NCI-H69 (cell line): ENCODE measurements around the gene BRD9.
"Not testable (repeated sequence)": the region's sequence is repeated elsewhere in the genome, so short reads cannot be mapped to it uniquely, and the experiment has no call there.

ENCODE experiments used
- DNase-seq: peaks from one replicate; lab custom pipeline; 2025; lab: John Stamatoyannopoulos, UW

The BRD9 gene

DNA sequence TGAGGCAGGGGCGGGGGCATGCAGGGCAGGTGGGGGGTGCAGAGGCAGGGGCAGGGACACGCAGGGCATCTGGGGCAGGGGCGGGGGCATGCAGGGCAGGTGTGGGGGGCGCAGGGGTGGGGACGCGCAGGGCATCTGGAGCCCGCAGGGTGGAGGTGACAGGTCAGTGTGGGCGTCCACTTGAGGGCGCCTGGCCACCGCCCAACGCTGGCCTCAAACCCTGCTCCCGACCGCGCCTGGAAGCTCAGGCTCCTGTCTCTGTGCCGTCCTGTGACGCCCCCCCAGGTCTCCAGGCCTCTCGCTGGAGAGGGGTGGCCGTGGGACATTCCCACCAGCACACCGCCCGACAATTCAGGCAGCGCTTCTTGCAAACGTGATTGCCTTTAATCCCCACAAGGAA is 48.7 kb downstream of the BRD9 start:
- not testable (repeated sequence) for DNase-seq

DNA sequence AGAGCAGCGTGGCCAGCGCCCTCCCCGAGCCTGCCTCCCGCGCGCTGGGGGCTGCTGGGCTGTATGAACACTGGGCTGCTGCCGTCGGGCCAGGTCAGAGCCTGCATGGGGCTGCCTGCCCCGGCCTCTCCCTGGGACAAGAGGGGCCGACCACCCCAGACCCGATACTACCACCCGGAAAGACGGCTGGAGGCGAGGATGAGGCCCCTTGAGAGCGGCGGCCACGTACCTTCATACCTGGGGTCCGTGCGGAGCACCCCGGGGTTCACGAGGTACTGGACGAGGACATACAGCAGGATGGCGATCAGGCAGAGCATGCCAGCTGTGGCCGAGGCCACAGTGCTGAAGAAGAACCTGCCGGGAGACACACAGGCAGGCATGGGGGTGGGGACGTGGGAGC is 49.2 kb downstream of the BRD9 start:
- DNase-seq: not testable (repeated sequence)

DNA sequence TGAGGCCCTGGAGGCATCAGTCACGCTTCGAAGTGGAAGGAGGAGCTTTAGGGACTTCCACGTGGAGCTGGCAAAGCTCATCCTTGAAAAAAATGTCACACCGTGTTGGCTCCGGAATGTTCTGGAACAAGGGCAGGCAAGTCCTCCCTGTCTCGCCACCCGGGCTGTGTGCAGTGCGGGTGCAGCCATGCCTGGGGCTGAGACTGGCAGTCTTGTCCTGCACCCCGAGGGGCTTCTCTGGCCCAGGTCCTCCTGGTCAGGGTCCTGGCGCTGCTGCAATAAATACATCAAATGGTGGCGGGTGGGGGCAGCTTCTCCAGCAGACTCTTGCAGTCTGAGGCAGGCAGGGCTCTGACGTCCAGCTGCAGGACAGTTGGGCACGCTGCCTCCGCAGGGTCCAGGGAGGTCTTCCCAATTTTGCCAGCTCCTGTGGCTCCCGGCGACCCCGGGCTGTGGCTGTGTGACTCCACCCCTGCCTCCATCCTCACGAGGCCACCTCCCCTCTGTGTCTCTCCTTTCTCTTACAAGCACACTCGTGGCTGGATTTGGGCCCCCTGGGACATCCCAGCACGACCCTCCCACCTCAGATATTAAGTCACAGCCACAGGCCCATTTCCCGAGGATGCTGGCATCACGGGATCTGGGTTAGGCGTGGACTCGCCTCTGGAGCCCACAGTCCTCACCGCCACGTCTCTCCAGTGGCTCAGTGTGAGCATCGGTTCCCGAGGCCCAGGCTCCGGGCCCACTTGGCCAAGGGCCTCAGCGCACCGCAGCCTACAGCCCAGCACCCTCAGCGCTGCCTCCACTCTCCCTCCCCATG is 50.0 kb downstream of the BRD9 start:
- DNase-seq: not testable (repeated sequence)

DNA sequence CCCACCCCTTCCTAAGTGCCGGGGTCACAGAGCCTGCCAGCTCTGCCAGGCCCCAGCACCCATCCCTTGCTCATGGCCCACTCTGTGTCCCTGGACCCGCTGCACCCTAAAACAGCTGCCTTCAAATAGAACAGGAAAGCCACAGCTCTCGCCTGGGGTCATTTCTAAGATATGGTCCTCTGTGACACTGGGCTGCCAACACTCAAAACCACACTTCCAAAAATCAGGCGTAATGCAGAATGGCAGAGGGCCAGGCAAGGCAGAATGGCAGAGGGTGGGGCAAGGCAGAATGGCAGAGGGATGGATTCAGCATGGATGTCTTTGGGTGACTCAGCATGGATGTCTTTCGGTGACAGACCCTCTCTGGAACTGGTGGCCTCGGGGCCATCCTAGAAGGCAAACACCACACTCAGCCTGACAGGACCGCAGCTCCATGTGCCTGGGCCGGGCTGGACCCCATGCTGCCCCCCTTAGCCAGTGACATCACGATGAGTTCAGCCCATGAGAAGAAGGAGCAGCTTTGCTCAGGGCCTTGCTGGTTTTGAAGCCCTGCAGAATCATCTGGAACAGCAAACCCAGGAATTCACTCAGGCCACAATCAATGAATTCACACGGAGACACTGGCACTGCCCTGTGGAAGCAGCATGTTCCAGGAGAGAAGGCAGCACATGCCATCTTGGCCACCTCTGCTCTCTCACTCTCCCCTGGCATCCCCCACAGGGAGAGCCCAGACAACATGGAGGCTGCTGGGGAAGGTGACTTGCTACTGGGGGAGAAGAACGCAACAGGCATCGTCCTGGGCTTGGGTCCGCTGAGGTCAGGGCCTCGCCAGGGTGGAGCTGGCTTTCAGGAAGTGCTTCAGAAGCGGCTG is 50.8 kb downstream of the BRD9 start:
- DNase-seq: not testable (repeated sequence)

DNA sequence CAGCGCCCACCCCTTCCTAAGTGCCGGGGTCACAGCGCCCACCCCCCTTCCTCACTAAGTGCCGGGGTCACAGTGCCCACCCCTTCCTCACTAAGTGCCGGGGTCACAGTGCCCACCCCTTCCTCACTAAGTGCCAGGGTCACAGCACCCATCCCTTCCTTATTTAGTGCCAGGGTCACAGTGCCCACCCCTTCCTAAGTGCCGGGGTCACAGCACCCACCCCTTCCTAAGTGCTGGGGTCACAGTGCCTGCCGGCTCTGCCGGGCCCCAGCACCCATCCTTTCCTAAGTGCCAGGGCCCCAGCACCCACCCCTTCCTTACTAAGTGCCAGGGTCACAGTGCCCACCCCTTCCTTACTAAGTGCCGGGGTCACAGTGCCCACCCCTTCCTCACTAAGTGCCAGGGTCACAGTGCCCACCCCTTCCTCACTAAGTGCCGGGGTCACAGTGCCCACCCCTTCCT is 51.6 kb downstream of the BRD9 start:
- not testable (repeated sequence) for DNase-seq

DNA sequence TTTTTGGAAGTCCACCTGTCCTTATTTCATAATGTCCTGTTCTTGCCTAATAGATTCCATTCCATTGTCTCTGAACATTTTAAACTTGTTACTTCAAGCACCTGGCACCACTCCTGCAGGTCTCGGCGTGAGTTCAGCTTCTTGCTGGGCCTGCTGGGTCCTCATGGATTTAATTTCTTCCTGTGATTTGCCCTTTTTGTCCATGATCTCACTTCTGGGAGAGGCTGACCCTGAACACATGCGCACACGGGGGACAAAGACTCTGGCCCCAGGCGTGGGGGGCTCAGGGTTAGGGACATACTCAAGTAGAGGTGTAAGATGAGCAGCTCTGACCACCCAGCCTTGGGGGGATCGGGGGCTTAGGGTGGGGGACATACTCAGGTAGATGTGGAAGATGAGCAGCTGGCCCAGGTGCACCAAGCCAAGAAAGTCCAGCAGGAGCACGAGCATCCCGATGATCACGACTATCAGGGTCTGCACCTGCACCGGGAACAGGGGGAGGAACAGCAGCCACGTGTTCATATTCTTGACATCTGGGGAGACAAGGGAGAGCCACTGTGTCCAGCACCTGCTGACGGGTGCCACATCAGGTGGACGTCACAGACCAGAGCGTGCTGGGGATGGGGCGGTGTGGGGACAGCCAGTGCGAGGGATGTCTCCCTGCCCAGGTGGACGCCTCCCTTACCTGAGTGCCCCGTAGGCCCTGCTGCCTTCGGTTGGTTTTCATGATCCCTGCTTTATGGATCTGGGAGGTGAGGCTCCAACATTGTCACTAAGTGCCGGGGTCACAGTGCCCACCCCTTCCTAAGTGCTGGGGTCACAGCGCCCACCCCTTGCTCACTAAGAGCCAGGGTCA is 52.3 kb downstream of the BRD9 start:
- not testable (repeated sequence) for DNase-seq

DNA sequence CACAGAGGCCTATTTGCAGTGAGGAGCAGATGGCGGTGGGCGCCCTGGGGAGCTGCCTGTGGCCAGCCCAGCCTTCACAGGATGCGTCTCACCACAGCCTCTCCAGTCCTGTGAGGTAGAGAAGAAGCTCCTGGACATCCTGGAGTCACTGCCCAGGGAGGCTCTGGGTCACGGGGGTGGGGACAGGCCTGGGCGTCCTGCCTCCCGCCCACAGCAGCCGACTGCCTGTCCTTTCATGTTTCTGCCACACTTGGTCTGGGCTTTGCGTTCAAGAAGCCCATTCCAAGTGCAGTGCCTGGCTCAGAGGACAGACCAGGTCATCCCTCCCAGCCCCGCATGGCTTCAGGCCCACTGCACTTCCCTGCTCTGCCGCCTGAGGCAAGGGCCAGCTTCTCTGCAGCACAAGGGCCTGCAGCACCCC is 54.2 kb downstream of the BRD9 start:
- peak; percentile 73 for DNase-seq

DNA sequence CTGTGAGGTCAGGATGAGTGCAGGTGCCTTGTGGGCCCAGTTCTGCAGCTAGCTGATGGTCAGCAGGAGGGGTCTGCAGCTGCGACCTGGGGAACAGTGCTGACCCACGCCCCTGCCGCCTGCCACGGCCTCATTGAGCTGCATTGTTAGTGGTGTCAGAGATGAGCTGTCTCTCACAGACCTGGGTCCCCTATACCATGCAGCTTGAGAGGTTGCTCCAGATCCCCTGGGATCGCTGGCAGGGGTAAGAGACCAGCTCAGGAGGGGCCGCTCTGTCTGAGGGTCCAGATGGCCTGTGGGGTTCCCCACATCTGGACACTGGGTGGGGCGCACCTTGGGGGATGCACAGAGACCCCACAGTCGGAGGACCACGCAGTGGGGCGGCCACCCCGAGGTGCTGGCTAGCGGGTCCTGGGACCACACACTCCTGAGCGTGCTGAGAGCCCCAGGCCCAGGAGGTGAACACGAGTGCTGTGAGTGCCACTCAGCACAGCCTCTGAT is 54.9 kb downstream of the BRD9 start:
- DNase-seq: not testable (repeated sequence)

DNA sequence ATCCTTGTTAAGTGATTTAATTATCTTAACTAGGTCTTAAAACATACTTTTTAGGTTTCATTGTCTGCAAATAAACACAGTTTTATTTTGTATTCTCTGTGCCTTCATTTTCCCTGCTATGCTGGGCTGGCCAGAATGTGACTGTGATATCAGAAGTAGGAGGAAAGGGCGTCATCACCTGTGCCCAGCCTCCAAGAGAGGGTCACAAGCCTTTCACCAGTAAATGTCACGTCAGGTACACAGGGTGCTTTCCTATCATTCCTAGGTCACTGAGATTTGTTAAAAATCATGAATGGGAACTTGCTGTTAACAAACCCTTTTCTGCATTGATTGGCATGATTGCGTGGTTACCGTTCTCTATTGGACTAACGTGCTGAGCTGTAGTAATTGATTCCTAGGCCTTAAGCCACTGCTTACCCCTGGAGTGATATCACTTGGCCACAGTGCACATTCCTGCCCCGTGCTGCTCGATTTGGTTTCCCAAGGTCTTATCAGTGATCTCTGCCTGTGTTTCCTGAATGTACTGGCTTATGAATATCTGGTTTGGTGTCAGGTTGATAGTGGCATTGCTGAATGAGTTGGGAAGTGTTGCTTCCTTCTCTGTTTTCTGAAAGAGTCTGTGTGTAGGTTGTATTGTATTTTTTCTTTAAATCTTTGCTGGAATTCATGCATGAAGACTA is 56.5 kb downstream of the BRD9 start:
- DNase-seq: not testable (repeated sequence)

DNA sequence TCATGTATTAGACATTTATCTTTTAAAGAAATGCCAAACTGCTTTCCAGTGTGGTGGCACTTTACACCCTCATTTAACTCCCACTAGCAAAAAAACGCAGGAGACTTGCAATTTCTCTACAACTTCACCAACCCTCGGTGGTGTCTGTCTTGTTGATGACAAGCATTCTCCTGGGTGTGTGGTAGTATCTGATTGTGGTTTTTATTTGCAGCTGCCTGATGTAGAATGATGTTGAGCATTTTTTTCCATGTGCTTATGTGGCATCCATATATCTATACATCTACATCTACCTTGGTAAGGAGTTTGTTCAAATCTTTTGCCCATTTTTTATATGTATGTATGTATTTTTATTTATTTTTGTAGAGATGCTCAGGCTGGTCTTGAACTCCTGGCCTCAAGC is 58.6 kb downstream of the BRD9 start:
- not testable (repeated sequence) for DNase-seq

DNA sequence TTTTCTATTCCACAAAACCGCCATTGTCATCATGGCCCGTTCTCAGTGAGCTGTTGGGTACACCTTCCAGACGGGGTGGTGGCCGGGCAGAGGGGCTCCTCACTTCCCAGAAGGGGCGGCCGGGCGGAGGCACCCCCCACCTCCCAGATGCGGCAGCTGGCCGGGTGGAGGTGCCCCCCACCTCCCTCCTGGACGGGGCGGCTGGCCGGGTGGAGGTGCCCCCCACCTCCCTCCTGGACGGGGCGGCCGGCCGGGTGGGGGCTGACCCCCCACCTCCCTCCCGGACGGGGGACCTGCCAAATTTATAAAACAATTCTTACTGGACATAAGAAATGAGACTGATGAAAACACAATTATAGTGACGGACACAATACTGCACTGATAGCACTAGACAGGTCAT is 64.4 kb downstream of the BRD9 start:
- DNase-seq: not testable (repeated sequence)

DNA sequence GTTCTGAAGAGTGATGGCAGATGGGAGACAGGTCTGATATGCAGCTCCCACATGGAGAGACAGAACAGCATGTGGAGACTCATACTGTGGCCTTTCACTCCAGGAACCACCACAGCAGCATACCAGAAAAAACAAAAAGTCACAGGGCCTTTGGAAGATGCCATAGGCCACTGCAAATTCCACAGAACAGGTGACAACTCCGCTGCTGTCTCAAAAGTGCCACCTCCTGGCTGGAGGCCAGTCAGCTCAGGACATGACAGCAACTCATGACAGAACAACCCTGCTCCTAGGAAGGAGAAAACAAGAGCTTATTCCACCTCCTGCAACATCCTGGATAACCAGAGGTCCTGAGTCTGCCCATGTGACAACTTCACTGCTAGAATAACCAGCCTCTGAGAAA is 67.1 kb downstream of the BRD9 start:
- peak; percentile 10 for DNase-seq

DNA sequence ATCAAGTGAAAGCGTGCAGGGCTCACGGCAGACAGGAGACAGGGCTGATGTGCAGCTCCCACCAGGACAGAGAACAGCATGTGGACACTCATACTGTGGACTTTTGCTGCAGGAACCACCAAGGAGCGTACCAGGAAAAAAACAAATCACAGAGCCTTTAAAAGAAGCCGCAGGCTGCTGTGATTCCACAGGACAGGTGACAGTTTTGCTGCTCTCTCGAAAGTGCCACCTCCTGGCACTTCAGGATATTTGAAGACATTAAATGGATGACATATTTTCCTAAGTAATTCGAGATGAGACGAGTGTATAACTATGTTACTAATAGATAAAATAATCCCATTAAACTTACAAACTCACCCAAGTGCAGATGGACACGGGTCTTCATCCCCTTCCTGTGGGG is 71.1 kb downstream of the BRD9 start:
- no peak for DNase-seq

DNA sequence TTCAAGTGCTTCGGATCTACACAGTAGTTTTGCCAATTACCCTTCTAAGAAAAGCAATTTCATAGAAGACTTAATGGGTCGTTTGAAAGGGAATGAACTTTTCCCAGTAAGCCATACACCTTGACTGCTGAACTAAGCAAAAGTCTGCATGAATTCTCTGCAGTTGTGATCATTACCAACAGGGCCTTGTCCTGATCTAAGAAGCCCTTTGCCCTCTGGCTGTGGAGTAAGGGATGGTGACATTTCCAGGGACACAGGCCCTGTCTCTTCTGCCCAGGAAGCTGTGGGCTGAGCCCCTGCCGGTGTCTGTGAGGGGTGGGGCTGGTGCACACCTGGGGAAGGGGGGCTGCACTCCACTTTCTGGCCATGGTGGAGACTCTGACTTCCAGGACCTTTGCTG is 72.4 kb downstream of the BRD9 start:
- no peak for DNase-seq

DNA sequence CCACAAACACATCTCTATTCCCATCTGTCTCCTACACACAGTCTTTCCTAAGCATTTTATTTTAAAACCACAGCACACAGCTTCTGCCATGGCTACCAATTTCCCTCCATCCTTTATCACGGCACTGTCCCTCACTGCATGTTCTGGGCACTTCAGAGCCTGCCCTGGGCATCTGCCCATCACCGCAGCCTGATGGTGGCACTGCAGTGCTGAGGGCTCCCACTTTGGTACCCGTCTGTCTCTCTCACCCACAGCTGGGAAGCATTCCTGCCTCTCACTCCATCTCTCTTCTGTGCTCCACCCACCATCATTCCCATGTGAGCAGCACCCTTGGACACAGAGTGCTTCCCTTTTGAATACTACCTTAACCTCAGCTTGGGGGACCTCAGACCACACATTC is 73.5 kb downstream of the BRD9 start:
- no peak for DNase-seq

DNA sequence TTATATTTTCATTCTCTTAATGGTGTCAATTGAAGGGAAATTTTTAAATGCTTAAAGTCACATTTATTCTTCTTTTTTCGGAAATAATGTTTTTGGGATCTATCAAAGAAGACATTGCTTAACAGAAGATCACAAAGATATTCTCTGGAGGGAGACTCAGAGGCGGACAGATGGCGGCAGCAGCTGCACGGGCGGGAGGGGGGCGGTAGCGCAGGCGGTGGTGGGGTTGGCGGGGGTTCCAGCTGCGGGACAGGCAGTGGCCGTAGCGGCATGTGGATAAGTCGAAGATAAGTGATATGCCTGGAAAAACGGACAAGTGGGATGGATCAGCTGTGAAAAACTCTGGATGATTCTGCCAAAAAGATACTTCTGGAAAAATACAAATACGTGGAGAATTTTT is 76.4 kb downstream of the BRD9 start:
- DNase-seq: peak; percentile 38

DNA sequence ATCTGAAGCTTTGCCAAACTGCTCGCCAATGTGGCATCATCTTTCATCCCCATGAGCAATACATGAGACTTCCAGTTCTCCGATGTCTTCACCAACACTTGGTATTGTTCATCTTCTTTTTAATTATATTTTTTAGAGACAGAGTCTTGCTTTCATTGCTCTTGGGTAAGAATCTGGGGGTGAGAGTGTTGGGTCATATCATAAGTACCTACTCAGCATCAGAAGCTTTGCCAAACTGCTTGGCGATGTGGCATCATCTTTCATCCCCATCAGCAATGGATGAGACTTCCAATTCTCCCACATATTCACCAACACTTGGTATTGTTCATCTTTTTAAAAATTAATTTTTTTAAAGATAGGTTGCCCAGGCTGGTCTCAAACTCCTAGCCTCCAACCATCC is 77.2 kb downstream of the BRD9 start:
- no peak for DNase-seq
